Measurements from ENCODE around the gene SMG1.

Gene SMG1

DNA sequence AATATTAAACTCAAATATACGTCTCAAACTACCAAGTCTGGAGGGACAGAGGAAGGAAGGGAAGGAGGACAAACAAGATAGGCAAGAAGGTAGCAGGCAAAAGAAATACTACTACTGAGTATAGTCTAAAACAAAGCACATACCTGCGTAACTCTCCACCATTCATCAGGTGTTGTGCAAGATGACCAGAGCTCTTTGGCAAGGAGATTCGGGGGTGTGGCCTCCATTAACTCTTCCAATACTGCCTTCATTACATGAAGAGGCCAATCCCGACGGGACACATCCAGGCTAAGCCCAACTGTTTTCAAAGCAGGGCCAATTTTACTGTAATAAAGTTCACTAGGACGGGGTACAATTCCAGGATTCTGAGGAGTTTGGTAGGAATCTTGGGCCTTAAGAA is 86.7 kb downstream of the SMG1 start:
- Histone ChIP-seq H3K27ac (ENCODE audit: low read length) (no peak overlapping the region), H3K4me2 (ENCODE audit: low read depth, low read length) (no peak overlapping the region), H3K9me3 (replicated peaks; ENCODE audit: insufficient read depth, low read length) (no peaks in the 10 kb centered on the region), H3K9me2 (replicated peaks; ENCODE audit: insufficient read depth, low read length) (no peaks in the 10 kb centered on the region), H3K9ac (ENCODE audit: low read length) (no peak overlapping the region), H3K36me3 (replicated peaks; ENCODE audit: insufficient read depth, low read length) (peaks cover 32% of the 10 kb centered on the region), H4K20me1 (ENCODE audit: insufficient read depth, low read length) (no peaks in the 10 kb centered on the region), H3F3A (ENCODE audit: insufficient read depth, low read length) (no peaks in the 10 kb centered on the region), H3K4me1 (ENCODE audit: low read length) (no peaks in the 10 kb centered on the region), H3K79me2 (ENCODE audit: low read length) (peaks cover 8% of the 10 kb centered on the region; the same call in 1 of the 2 replicates), H3K27me3 (replicated peaks; ENCODE audit: insufficient read depth, low read length) (no peaks in the 10 kb centered on the region), H3K4me3 (ENCODE audit: low read length) (no peak overlapping the region), H2AFZ (ENCODE audit: low read length) (no peak overlapping the region)
- DNase-seq: no peak
- no peak for TF ChIP-seq CTCF (IDR thresholded peaks at IDR 0.05; ENCODE audit: low read length)

- H3K9me2 ChIP-seq (replicated peaks; ENCODE audit: insufficient read depth, low read length): no peaks in the 10 kb centered on the region
- DNase-seq: no peak
- H4K20me1 ChIP-seq (ENCODE audit: insufficient read depth, low read length): no peaks in the 10 kb centered on the region
- TF ChIP-seq CTCF (IDR thresholded peaks at IDR 0.05; ENCODE audit: low read length) (no peak), EZH2 (optimal IDR thresholded peaks at IDR 0.05; ENCODE audit: low read depth, low read length) (no peak), EZH2phosphoT487 (IDR thresholded peaks at IDR 0.05; ENCODE audit: low read length) (no peak)
- H3K4me1 ChIP-seq (ENCODE audit: low read length): no peaks in the 10 kb centered on the region
- no peak overlapping the region for H2AFZ ChIP-seq (ENCODE audit: low read length)
- H3K27me3 ChIP-seq (replicated peaks; ENCODE audit: insufficient read depth, low read length): no peaks in the 10 kb centered on the region
- H3K36me3 ChIP-seq (replicated peaks; ENCODE audit: insufficient read depth, low read length): peaks cover 28% of the 10 kb centered on the region
- H3F3A ChIP-seq (ENCODE audit: insufficient read depth, low read length): 0 out of 2 replicates have a peak, but pooled peaks cover 3% of the 10 kb centered on the region
- no peaks in the 10 kb centered on the region for H3K79me2 ChIP-seq (ENCODE audit: low read length)
- H3K9me3 ChIP-seq (replicated peaks; ENCODE audit: insufficient read depth, low read length): no peaks in the 10 kb centered on the region
- no peak overlapping the region for H3K4me3 ChIP-seq (ENCODE audit: low read length)
- no peak overlapping the region for H3K4me2 ChIP-seq (ENCODE audit: low read depth, low read length)
- H3K9ac ChIP-seq (ENCODE audit: low read length): no peak overlapping the region
- no peak overlapping the region for H3K27ac ChIP-seq (ENCODE audit: low read length)
Measured at GRCh38 chr16:18836702-18837101, 89.5 kb downstream of the SMG1 start.

DNA sequence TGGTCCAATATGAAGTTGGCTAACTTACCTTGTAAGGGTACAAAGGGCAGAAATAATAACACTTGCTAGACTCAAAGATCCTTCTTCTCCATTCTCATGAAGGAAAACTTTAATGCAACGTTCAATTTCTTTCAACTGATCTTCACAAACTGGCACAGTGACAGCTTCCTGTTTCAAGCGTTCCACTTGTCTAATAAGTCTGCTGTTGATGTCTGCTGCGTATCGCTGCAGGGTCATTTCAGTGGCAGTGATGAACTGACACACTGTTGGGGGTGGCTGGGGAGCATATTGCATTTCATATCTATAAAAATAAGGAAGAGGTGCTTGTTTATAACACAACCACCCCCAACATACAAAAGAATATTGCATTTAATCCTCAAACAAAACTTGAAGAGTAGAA is 91.3 kb downstream of the SMG1 start:
- H3K79me2 ChIP-seq (ENCODE audit: low read length): no peaks in the 10 kb centered on the region
- no peaks in the 10 kb centered on the region for H4K20me1 ChIP-seq (ENCODE audit: insufficient read depth, low read length)
- DNase-seq: no peak
- peaks cover 25% of the 10 kb centered on the region for H3K36me3 ChIP-seq (replicated peaks; ENCODE audit: insufficient read depth, low read length)
- H3K4me3 ChIP-seq (ENCODE audit: low read length): no peak overlapping the region
- no peak overlapping the region for H3K9ac ChIP-seq (ENCODE audit: low read length)
- H3K27ac ChIP-seq (ENCODE audit: low read length): no peak overlapping the region
- H3K27me3 ChIP-seq (replicated peaks; ENCODE audit: insufficient read depth, low read length): no peaks in the 10 kb centered on the region
- H3F3A ChIP-seq (ENCODE audit: insufficient read depth, low read length): 0 out of 2 replicates have a peak, but pooled peaks cover 3% of the 10 kb centered on the region
- no peak for TF ChIP-seq EZH2 (optimal IDR thresholded peaks at IDR 0.05; ENCODE audit: low read depth, low read length)
- TF ChIP-seq CTCF (IDR thresholded peaks at IDR 0.05; ENCODE audit: low read length): no peak
- no peak for TF ChIP-seq EZH2phosphoT487 (IDR thresholded peaks at IDR 0.05; ENCODE audit: low read length)
- no peak overlapping the region for H2AFZ ChIP-seq (ENCODE audit: low read length)
- H3K4me1 ChIP-seq (ENCODE audit: low read length): no peaks in the 10 kb centered on the region
- no peak overlapping the region for H3K4me2 ChIP-seq (ENCODE audit: low read depth, low read length)
- no peaks in the 10 kb centered on the region for H3K9me2 ChIP-seq (replicated peaks; ENCODE audit: insufficient read depth, low read length)
- H3K9me3 ChIP-seq (replicated peaks; ENCODE audit: insufficient read depth, low read length): no peaks in the 10 kb centered on the region

All from MM.1S (cell line).